Neural progenitor cell (in vitro differentiated cells): ENCODE data around the gene GPI. TPM values are rescaled to one million over a fixed set of nuclear protein-coding genes. Genes with fewer than 3 reads are reported as not detected.

Experiments used
- DNase-seq: peaks from one replicate; pipeline ENCODE4 v3.0.0-alpha.2; 2016; ENCODE audit warnings: low spot score
- H2AFZ ChIP-seq: fragments of 200-600 bp; sonication (generic); replicated peaks from 2 replicates; pipeline ENCODE4 v1.6.1; 2016; ENCODE audit warnings: antibody characterized with exemption
- H3F3A ChIP-seq: fragments of 200-600 bp; sonication (generic); 2 replicates; pipeline ENCODE4 v1.6.1; 2016; ENCODE audit warnings: antibody characterized with exemption, low read depth
- H3K27ac ChIP-seq: fragments of 200-600 bp; sonication (generic); 2 replicates; pipeline ENCODE4 v1.5.1; 2016; ENCODE audit warnings: mild to moderate bottlenecking
- H3K27me3 ChIP-seq: fragments of 200-600 bp; sonication (generic); 2 replicates; pipeline ENCODE4 v1.6.1; 2016; ENCODE audit warnings: mild to moderate bottlenecking, moderate library complexity
- H3K36me3 ChIP-seq: fragments of 200-600 bp; sonication (generic); 2 replicates; pipeline ENCODE4 v1.5.1; 2016
- H3K4me1 ChIP-seq: fragments of 200-600 bp; sonication (generic); 2 replicates; pipeline ENCODE4 v1.6.1; 2016; ENCODE audit warnings: mixed run types
- H3K4me2 ChIP-seq: fragments of 200-600 bp; sonication (generic); 2 replicates; pipeline ENCODE4 v1.6.1; 2016
- H3K4me3 ChIP-seq: fragments of 200-600 bp; sonication (generic); 2 replicates; pipeline ENCODE4 v1.5.1; 2016
- H3K79me2 ChIP-seq: fragments of 200-600 bp; sonication (generic); 2 replicates; pipeline ENCODE4 v1.6.1; 2016; ENCODE audit warnings: low read depth
- H3K9ac ChIP-seq: fragments of 200-600 bp; sonication (generic); 2 replicates; pipeline ENCODE4 v1.6.1; 2016
- H3K9me3 ChIP-seq: fragments of 200-600 bp; sonication (generic); 2 replicates; pipeline ENCODE4 v1.5.1; 2016; ENCODE audit warnings: low read depth
- H4K20me1 ChIP-seq: fragments of 200-600 bp; sonication (generic); 2 replicates; pipeline ENCODE4 v1.6.1; 2016; ENCODE audit warnings: low read depth
- H3K27ac Mint-ChIP-seq: 3 replicates; pipeline ENCODE4 v1.8.0; 2021; ENCODE audit warnings: mixed read lengths
- H3K27me3 Mint-ChIP-seq: 2 replicates; pipeline ENCODE4 v1.8.0; 2022; ENCODE audit warnings: low read depth, mild to moderate bottlenecking, inconsistent platforms, moderate library complexity, mixed read lengths; ENCODE audit not compliant: insufficient read depth
- H3K36me3 Mint-ChIP-seq: 3 replicates; pipeline ENCODE4 v1.8.0; 2021; ENCODE audit warnings: mixed read lengths
- H3K4me1 Mint-ChIP-seq: 3 replicates; pipeline ENCODE4 v1.8.0; 2021; ENCODE audit warnings: mixed read lengths
- H3K4me3 Mint-ChIP-seq: 3 replicates; pipeline ENCODE4 v1.8.0; 2021; ENCODE audit warnings: mild to moderate bottlenecking, moderate library complexity, mixed read lengths
- H3K9me3 Mint-ChIP-seq: 3 replicates; pipeline ENCODE4 v1.8.0; 2020; ENCODE audit warnings: mixed read lengths
- EZH2 ChIP-seq: fragments of 200-600 bp; sonication (generic); IDR thresholded peaks from 2 replicates; pipeline ENCODE4 v1.6.1; 2017; ENCODE audit warnings: antibody characterized with exemption, mild to moderate bottlenecking, moderate library complexity
- EZH2phosphoT487 ChIP-seq: fragments of 200-600 bp; sonication (generic); IDR thresholded peaks from 2 replicates; pipeline ENCODE4 v1.6.1; 2017; ENCODE audit warnings: antibody characterized with exemption
- total RNA-seq: library from RNA; depleted of rRNA; stranded (reverse); fragments of >200 nt; gene quantifications from 2 replicates; pipeline ENCODE4 v1.2.3, GENCODE V29; 2015; ENCODE audit warnings: low replicate concordance
- TF ChIP-seq, protein P1 (sequence below): fragments of 200-600 bp; sonication (generic); IDR thresholded peaks from 2 replicates; pipeline ENCODE4 v1.5.1; 2017; ENCODE audit warnings: antibody characterized with exemption, mild to moderate bottlenecking

The GPI gene
- total RNA-seq, 1 donor from 2014 or later = 109 TPM

DNA sequence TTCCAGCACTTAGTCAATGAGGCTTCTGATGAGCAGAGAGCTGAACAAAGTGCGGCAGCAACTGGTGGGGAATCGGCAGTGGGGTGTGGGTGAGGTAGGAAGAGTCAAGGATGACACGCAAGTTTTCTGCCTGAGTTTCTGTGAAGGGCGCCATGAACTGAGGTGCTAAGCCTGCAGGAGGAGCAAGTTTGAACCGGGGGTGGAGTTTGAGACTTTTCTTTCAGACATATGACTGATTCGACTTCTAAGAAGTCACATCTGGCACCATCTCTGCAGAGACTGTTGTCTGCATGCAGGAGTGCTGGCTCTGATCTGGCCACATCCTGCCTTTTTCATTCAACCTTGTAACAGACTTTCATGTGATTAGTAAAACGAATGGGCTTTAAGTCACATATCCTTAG, 14.8 kb upstream of the GPI start:
- H3K9me3 ChIP-seq = no peaks in the 10 kb centered on the region
- H3K27ac ChIP-seq = no peak overlapping the region
- H3K9ac ChIP-seq = no peak overlapping the region
- Mint-ChIP-seq H3K9me3 (peaks cover 2% of the 10 kb centered on the region), H3K27ac (peak overlapping the region; percentile 8), H3K36me3 (peaks cover 21% of the 10 kb centered on the region), H3K4me1 (peaks cover 3% of the 10 kb centered on the region), H3K27me3 (peaks cover 2% of the 10 kb centered on the region), H3K4me3 (no peak overlapping the region)
- H3K79me2 ChIP-seq = no peaks in the 10 kb centered on the region
- H4K20me1 ChIP-seq = peaks cover 7% of the 10 kb centered on the region
- no peak overlapping the region for H3K4me3 ChIP-seq
- H2AFZ ChIP-seq = no peak overlapping the region
- H3K27me3 ChIP-seq = no peaks in the 10 kb centered on the region
- no peak for TF ChIP-seq EZH2
- TF ChIP-seq, protein P1, sequence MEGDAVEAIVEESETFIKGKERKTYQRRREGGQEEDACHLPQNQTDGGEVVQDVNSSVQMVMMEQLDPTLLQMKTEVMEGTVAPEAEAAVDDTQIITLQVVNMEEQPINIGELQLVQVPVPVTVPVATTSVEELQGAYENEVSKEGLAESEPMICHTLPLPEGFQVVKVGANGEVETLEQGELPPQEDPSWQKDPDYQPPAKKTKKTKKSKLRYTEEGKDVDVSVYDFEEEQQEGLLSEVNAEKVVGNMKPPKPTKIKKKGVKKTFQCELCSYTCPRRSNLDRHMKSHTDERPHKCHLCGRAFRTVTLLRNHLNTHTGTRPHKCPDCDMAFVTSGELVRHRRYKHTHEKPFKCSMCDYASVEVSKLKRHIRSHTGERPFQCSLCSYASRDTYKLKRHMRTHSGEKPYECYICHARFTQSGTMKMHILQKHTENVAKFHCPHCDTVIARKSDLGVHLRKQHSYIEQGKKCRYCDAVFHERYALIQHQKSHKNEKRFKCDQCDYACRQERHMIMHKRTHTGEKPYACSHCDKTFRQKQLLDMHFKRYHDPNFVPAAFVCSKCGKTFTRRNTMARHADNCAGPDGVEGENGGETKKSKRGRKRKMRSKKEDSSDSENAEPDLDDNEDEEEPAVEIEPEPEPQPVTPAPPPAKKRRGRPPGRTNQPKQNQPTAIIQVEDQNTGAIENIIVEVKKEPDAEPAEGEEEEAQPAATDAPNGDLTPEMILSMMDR = no peak
- no peak for TF ChIP-seq EZH2phosphoT487
- no peak overlapping the region for H3K4me2 ChIP-seq
- H3F3A ChIP-seq = no peaks in the 10 kb centered on the region
- no peaks in the 10 kb centered on the region for H3K4me1 ChIP-seq
- no peaks in the 10 kb centered on the region for H3K36me3 ChIP-seq
- no peak for DNase-seq

DNA sequence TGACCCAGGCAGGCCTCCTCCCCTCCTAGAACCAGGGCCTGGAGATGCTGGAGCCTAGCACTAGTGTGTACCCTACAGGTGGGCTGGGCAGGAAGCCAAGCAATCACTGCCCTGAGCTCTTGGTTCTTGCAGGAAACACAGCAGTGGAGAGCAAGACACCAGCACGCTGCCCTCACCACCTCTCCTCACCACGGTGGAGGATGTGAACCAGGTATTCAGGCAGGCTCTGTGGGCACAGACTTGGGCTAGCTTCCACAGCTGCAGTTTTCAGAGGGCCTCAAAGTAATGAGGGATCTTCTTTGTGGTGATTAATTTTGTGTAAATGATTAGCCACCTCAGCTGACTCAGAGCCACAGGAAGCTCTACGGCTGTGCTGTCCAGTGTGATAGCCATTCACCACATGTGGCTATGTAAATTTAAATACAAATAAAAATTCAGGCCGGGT, 13.6 kb upstream of the GPI start:
- H3K27me3 ChIP-seq = no peaks in the 10 kb centered on the region
- Mint-ChIP-seq H3K36me3 (peaks cover 12% of the 10 kb centered on the region), H3K27me3 (peaks cover 2% of the 10 kb centered on the region), H3K4me1 (no peaks in the 10 kb centered on the region), H3K4me3 (no peak overlapping the region), H3K27ac (no peak overlapping the region), H3K9me3 (no peaks in the 10 kb centered on the region)
- no peaks in the 10 kb centered on the region for H3K79me2 ChIP-seq
- H3K4me3 ChIP-seq = no peak overlapping the region
- H3K4me1 ChIP-seq = no peaks in the 10 kb centered on the region
- H3K9me3 ChIP-seq = no peaks in the 10 kb centered on the region
- H2AFZ ChIP-seq = no peak overlapping the region
- no peak overlapping the region for H3K4me2 ChIP-seq
- peaks cover 2% of the 10 kb centered on the region for H4K20me1 ChIP-seq
- no peak for DNase-seq
- no peak overlapping the region for H3K9ac ChIP-seq
- no peaks in the 10 kb centered on the region for H3F3A ChIP-seq
- no peak overlapping the region for H3K27ac ChIP-seq
- H3K36me3 ChIP-seq = no peaks in the 10 kb centered on the region
- TF ChIP-seq, protein P1 = no peak
- no peak for TF ChIP-seq EZH2
- TF ChIP-seq EZH2phosphoT487 = no peak

DNA sequence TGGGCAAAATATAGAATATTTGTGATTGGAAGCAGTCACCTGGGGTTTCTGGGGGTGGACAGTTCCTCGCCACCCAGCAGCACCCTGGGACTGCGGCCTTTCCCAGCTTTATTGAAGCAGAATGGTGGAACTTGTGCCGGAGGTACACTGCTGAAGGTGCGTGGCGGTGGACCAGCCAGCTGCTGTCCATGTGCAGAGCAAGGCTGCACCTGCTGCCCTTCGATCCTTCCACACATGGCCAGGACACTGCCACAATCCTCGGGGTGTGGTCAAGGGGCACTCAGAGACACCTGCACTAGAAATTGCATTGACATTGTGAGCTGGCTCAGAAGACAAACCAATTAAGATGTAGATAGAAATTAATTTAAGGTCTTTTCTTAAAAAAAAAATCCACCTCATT, 11.4 kb upstream of the GPI start:
- H3K36me3 ChIP-seq = no peaks in the 10 kb centered on the region
- Mint-ChIP-seq H3K36me3 (peaks cover 14% of the 10 kb centered on the region), H3K4me3 (no peak overlapping the region), H3K4me1 (peaks cover 6% of the 10 kb centered on the region), H3K27me3 (peaks cover 2% of the 10 kb centered on the region), H3K9me3 (no peaks in the 10 kb centered on the region), H3K27ac (no peak overlapping the region)
- H3K27me3 ChIP-seq = no peaks in the 10 kb centered on the region
- H3K4me3 ChIP-seq = no peak overlapping the region
- no peak overlapping the region for H3K4me2 ChIP-seq
- H3K4me1 ChIP-seq = peaks cover 1% of the 10 kb centered on the region
- peaks cover 3% of the 10 kb centered on the region for H3F3A ChIP-seq
- no peak overlapping the region for H3K27ac ChIP-seq
- no peak overlapping the region for H2AFZ ChIP-seq
- no peaks in the 10 kb centered on the region for H3K9me3 ChIP-seq
- no peaks in the 10 kb centered on the region for H4K20me1 ChIP-seq
- no peaks in the 10 kb centered on the region for H3K79me2 ChIP-seq
- no peak for DNase-seq
- TF ChIP-seq EZH2 (no peak), EZH2phosphoT487 (no peak)
- TF ChIP-seq, protein P1 = no peak
- H3K9ac ChIP-seq = no peak overlapping the region
